Duodenal mucosa (tissue), 2 donors: ENCODE measurements around the gene ZNF385C.

Source experiments
- H3K27ac ChIP-seq: one replicate; pipeline ENCODE4 v1.7.0; 2013; ENCODE audit warnings: low read depth, low read length
- H3K27me3 ChIP-seq, 2 donors: one replicate each; pipeline ENCODE4 v1.7.0; 2013; ENCODE audit warnings: low read length in 2 of 2, control low read depth in 1 of 2; ENCODE audit not compliant: insufficient read depth in 2 of 2, control insufficient read depth in 1 of 2
- H3K36me3 ChIP-seq, 2 donors: one replicate each; pipeline ENCODE4 v1.7.0; 2013; ENCODE audit warnings: low read length in 2 of 2, control low read depth in 1 of 2; ENCODE audit not compliant: insufficient read depth in 2 of 2, control insufficient read depth in 1 of 2
- H3K4me1 ChIP-seq, 2 donors: one replicate each; pipeline ENCODE4 v1.7.0; 2013; ENCODE audit warnings: low read length in 2 of 2, control low read depth in 1 of 2; ENCODE audit not compliant: insufficient read depth in 2 of 2, control insufficient read depth in 1 of 2
- H3K4me3 ChIP-seq, 2 donors: one replicate each; pipeline ENCODE4 v1.7.0; 2013; ENCODE audit warnings: low read length in 2 of 2, low read depth in 1 of 2
- H3K9ac ChIP-seq, 2 donors: one replicate each; pipeline ENCODE4 v1.7.0; 2013; ENCODE audit warnings: low read length in 2 of 2, low read depth in 1 of 2
- H3K9me3 ChIP-seq, 2 donors: one replicate each; pipeline ENCODE4 v1.7.0; 2013; ENCODE audit warnings: low read length in 2 of 2, control low read depth in 1 of 2; ENCODE audit not compliant: control insufficient read depth in 1 of 2

Gene ZNF385C

DNA sequence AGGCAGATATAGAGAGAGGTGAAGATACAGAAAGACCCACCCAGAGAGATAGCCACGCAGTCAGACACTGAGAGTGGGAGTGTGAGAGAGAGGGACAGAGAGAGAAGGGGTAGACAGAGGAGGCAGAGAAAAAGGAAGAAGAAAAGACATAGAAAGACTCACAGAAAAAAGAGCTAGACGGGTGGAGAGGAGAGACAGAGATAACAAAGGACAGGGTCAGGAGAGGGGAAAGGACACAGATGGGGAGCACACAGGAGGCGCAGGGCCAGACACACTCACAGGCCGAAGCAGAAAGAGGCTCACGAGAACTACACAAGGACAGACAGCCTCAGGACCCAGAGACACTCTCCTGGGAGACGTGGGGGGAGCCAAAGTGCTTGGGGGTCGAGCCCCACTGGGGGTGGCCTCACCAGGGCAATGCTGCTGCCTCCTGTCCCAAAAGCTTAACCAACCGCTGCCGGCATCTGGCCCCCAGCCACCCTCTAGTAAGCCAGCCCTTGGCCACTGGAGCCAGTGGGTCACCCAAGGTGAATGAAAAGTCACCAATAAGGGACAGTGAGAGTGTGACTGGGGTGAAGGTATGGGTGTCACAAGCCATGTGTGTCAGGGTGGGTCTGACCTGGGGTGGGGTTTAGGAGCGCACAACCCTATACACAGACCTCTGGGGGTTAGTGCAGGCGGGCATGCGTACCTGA, 3.8 kb downstream of the ZNF385C start:
- peaks cover 0 to 4% of the 10 kb centered on the region in 2 donors for H3K4me1 ChIP-seq
- no peaks in the 10 kb centered on the region for H3K36me3 ChIP-seq
- H3K4me3 ChIP-seq = no peak overlapping the region
- no peak overlapping the region for H3K27ac ChIP-seq
- H3K9me3 ChIP-seq = no peaks in the 10 kb centered on the region
- peaks cover 20 to 22% of the 10 kb centered on the region in 2 donors for H3K27me3 ChIP-seq
- H3K9ac ChIP-seq = no peak overlapping the region

GRCh38 chr17:42092939-42093338, 5.3 kb downstream of the ZNF385C start:
- H3K27me3 ChIP-seq = peaks cover 24 to 27% of the 10 kb centered on the region in 2 donors
- no peak overlapping the region for H3K4me3 ChIP-seq
- peaks cover 0 to 1% of the 10 kb centered on the region in 2 donors for H3K4me1 ChIP-seq

DNA sequence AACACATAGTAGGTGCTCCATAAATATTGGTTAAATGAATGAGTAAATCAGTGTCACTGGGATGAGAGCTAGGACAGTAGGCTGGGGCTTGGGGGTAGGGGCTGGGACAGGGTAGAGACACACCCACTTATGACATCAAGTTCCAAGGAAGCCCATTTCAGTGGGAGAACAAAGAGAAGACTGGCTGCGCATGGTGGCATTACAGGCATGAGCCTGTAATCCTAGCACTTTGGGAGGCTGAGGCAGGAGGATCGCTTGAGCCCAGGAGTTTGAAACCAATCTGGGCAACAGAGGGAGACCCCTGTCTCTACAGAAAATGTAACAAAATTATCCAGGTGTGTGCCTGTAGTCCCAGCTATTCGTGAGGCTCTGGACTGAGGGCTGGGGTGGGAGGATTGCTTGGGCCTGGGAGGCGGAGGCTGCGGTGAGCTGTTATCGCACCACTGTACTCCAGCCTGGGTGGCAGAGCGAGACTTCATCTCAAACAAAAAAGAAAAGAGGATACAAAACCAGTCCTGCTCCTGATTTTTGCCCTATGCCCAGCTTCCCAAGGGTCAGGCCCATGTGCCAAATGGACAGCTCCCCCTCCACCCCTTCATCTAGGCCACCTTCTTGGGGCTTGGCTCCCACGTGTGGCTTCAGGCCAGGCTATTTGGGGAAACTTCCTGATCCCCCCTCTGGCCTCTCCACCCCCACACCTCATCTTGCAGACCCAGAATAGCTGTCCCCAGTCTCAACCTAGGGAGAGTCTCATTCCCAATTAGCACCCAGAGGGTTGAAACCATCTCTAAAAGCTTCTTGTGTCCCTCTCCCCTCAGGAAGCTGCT, 7.1 kb downstream of the ZNF385C start:
- no peak overlapping the region for H3K27ac ChIP-seq
- no peaks in the 10 kb centered on the region for H3K9me3 ChIP-seq
- H3K4me1 ChIP-seq = no peaks in the 10 kb centered on the region
- no peak overlapping the region for H3K4me3 ChIP-seq
- no peak overlapping the region for H3K9ac ChIP-seq
- H3K27me3 ChIP-seq = peaks cover 11 to 21% of the 10 kb centered on the region in 2 donors
- H3K36me3 ChIP-seq = no peaks in the 10 kb centered on the region

More at GRCh38 chr17:42092939-42093338, 5.3 kb downstream of the ZNF385C start:
- Histone ChIP-seq H3K27ac (no peak overlapping the region), H3K9me3 (no peaks in the 10 kb centered on the region), H3K9ac (no peak overlapping the region), H3K36me3 (no peaks in the 10 kb centered on the region)

GRCh38 chr17:42088736-42089135, 9.5 kb downstream of the ZNF385C start:
- H3K36me3 ChIP-seq = no peaks in the 10 kb centered on the region
- no peak overlapping the region for H3K27ac ChIP-seq
- H3K4me3 ChIP-seq = no peak overlapping the region
- no peak overlapping the region for H3K9ac ChIP-seq
- no peaks in the 10 kb centered on the region for H3K4me1 ChIP-seq
- no peaks in the 10 kb centered on the region for H3K9me3 ChIP-seq
- H3K27me3 ChIP-seq = peaks cover 8 to 19% of the 10 kb centered on the region in 2 donors

DNA sequence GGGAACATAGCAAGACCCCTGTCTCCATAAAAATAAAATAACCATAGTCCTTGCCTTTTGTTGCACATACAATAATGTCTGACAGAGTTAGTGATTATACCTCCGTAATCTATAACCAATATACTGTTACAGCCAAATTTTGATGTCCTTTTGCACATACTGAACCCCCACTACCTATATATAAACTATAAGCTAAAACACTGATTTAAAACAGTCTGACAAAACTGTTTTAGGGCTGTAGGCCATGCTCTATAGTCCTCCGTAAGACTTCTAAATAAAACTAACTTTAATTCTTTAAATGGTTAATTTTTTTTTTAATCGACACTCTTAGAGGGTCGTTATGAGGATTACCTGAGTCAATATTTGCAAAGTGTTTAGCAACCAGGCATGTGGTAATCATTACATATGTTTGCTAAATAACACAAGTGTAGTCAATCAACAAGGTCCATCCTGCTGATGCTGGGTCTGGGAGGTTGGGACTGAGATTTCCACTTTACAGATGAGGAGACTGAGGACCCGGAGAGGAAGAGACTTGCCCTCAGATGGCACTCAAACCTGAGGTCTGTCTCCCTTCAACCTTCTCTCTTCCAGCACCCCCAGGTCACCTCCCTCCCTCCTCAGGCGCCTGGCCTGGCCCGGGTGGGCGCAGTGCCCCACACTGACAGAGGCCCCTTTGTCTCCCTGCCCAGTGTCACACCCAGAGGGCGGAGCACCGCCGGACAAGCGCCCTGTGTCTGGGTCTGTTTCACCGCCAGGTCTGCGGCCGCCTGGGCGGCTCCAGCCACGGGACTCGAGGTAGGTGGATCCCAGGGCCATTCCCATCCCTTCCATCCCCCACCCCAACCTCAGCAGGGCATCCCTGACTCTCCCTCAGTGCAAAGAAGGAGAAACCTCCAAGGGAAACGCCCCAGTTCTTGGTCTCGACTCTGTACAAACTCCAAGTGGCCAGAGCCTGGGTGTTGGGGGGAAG, 10.3 kb downstream of the ZNF385C start:
- Histone ChIP-seq H3K4me1 (no peaks in the 10 kb centered on the region), H3K9ac (no peak overlapping the region), H3K9me3 (no peaks in the 10 kb centered on the region), H3K27ac (no peak overlapping the region), H3K27me3 (peaks cover 8 to 19% of the 10 kb centered on the region in 2 donors), H3K4me3 (no peak overlapping the region), H3K36me3 (no peaks in the 10 kb centered on the region)

- Histone ChIP-seq H3K36me3 (no peaks in the 10 kb centered on the region), H3K27me3 (peaks cover 8 to 19% of the 10 kb centered on the region in 2 donors), H3K9ac (no peak overlapping the region), H3K27ac (no peak overlapping the region), H3K9me3 (no peaks in the 10 kb centered on the region), H3K4me1 (no peaks in the 10 kb centered on the region), H3K4me3 (no peak overlapping the region)
Observed at GRCh38 chr17:42087042-42087701, 11.1 kb downstream of the ZNF385C start.

GRCh38 chr17:42081516-42082129, 16.6 kb downstream of the ZNF385C start:
- no peak overlapping the region for H3K27ac ChIP-seq
- no peaks in the 10 kb centered on the region for H3K36me3 ChIP-seq
- peaks cover 0 to 4% of the 10 kb centered on the region in 2 donors for H3K27me3 ChIP-seq
- H3K9me3 ChIP-seq = no peaks in the 10 kb centered on the region
- no peaks in the 10 kb centered on the region for H3K4me1 ChIP-seq
- H3K4me3 ChIP-seq = no peak overlapping the region
- no peak overlapping the region for H3K9ac ChIP-seq

- Histone ChIP-seq H3K4me1 (no peaks in the 10 kb centered on the region), H3K27me3 (peaks cover 0 to 4% of the 10 kb centered on the region in 2 donors), H3K4me3 (no peak overlapping the region), H3K27ac (no peak overlapping the region), H3K9ac (no peak overlapping the region), H3K36me3 (no peaks in the 10 kb centered on the region), H3K9me3 (no peaks in the 10 kb centered on the region)
Observed at GRCh38 chr17:42079541-42079940, 18.7 kb downstream of the ZNF385C start.

DNA sequence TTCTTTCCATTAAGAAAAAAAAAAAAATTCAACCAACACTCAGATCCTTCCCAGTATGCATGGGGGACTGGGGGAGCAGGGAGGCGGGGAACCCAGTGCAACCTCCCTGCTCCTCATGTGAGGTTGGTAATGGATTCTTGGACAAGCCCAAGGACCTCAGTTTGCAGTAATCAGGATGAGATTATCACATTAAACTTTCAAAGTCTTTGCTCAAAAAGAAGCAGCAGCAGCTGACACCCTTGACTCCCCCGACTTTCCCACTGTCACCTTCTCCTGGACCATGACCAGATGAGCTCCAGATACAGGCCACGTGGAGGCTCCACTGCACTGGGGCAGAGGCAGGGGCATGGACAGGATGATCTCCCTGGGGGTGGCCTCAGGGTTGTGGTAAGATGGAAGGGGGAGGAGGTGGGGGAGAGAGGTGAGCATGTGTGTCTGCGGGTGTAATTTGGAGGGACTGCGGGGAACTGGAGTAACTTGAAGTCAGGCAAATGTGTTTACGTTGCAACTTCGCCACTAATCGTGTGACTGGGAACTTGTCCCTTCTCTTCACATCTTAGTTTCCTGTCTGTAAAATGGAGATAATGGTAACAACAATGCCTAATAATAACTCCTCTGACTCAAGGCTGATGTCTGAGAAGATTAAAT, 19.8 kb downstream of the ZNF385C start:
- Histone ChIP-seq H3K27ac (no peak overlapping the region), H3K4me3 (no peak overlapping the region), H3K9ac (no peak overlapping the region), H3K27me3 (peaks cover 0 to 4% of the 10 kb centered on the region in 2 donors), H3K36me3 (no peaks in the 10 kb centered on the region), H3K4me1 (no peaks in the 10 kb centered on the region), H3K9me3 (no peaks in the 10 kb centered on the region)
